HUES64 (cell line): ENCODE results near the gene LRRC70.

ENCODE experiments used
- H3K27ac ChIP-seq: 2 replicates; pipeline ENCODE4 v1.7.0; 2013; ENCODE audit warnings: low read depth, low read length, inconsistent platforms
- H3K27me3 ChIP-seq: 2 replicates; pipeline ENCODE4 v1.6.1; 2013; ENCODE audit warnings: mild to moderate bottlenecking, low read length; ENCODE audit not compliant: insufficient read depth
- H3K36me3 ChIP-seq: 2 replicates; pipeline ENCODE4 v1.6.1; 2013; ENCODE audit warnings: mild to moderate bottlenecking, low read length; ENCODE audit not compliant: insufficient read depth
- H3K4me1 ChIP-seq: 2 replicates; pipeline ENCODE4 v1.6.1; 2013; ENCODE audit warnings: mild to moderate bottlenecking, low read length, moderate library complexity; ENCODE audit not compliant: insufficient read depth
- H3K4me3 ChIP-seq: 2 replicates; pipeline ENCODE4 v1.5.1; 2013; ENCODE audit warnings: mild to moderate bottlenecking, low read length, moderate library complexity
- H3K9ac ChIP-seq: 2 replicates; pipeline ENCODE4 v1.6.1; 2013; ENCODE audit warnings: mild to moderate bottlenecking, low read depth, low read length
- H3K9me3 ChIP-seq: 2 replicates; pipeline ENCODE4 v1.6.1; 2013; ENCODE audit warnings: low read depth, low read length; ENCODE audit not compliant: insufficient read depth
- WGBS: fragments of 150-250, 120-280 bp; methylation state at CpG from one replicate; pipeline ENCODE4 v1.1.7; 2013; ENCODE audit warnings: missing lambda C conversion rate; 5-methylcytosine and 5-hydroxymethylcytosine counted together

Gene LRRC70

GRCh38 chr5:62589504-62589903 is 10.9 kb downstream of the LRRC70 start:
- 93% methylated on average over 2 of the region's 2 CpGs for WGBS
- H3K9ac ChIP-seq, result no peak overlapping the region
- H3K4me1 ChIP-seq, result peaks cover 12% of the 10 kb centered on the region
- H3K4me3 ChIP-seq, result no peak overlapping the region
- H3K36me3 ChIP-seq, result peaks cover 21% of the 10 kb centered on the region
- H3K27me3 ChIP-seq, result no peaks in the 10 kb centered on the region
- no peak overlapping the region for H3K27ac ChIP-seq
- no peaks in the 10 kb centered on the region for H3K9me3 ChIP-seq

- H3K9ac ChIP-seq, result no peak overlapping the region
- no peak overlapping the region for H3K4me3 ChIP-seq
- H3K27me3 ChIP-seq, result no peaks in the 10 kb centered on the region
- no peak overlapping the region for H3K27ac ChIP-seq
- peaks cover 14% of the 10 kb centered on the region for H3K4me1 ChIP-seq
- WGBS, result 93% methylated on average over 1 of the region's 2 CpGs
- H3K36me3 ChIP-seq, result peaks cover 21% of the 10 kb centered on the region
- no peaks in the 10 kb centered on the region for H3K9me3 ChIP-seq
Observed at GRCh38 chr5:62590387-62590786, 11.8 kb downstream of the LRRC70 start.

DNA sequence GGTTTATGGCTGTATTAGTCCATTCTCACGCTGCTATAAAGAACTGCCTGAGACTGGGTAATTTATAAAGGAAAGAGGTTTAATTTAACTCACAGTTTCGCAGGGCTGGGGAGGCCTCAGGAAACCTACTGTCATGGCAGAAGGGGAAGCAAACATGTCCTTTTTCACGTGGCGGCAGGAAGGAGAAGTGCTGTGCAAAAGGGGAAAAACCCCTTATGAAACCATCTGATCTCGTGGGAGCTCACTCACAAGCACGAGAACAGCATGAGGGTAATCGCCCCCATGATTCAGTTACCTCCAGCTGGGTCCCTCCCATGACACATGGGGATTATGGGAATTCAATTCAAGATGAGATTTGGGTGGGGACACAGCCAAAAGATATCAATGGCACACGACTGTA is 13.9 kb downstream of the LRRC70 start:
- no peaks in the 10 kb centered on the region for H3K27me3 ChIP-seq
- no peak overlapping the region for H3K4me3 ChIP-seq
- 93% methylated on average over 8 of the region's 8 CpGs for WGBS
- H3K9ac ChIP-seq, result no peak overlapping the region
- peaks cover 12% of the 10 kb centered on the region; the same call in 1 of the 2 replicates for H3K4me1 ChIP-seq
- no peak overlapping the region for H3K27ac ChIP-seq
- H3K36me3 ChIP-seq, result peaks cover 18% of the 10 kb centered on the region
- no peaks in the 10 kb centered on the region for H3K9me3 ChIP-seq

DNA sequence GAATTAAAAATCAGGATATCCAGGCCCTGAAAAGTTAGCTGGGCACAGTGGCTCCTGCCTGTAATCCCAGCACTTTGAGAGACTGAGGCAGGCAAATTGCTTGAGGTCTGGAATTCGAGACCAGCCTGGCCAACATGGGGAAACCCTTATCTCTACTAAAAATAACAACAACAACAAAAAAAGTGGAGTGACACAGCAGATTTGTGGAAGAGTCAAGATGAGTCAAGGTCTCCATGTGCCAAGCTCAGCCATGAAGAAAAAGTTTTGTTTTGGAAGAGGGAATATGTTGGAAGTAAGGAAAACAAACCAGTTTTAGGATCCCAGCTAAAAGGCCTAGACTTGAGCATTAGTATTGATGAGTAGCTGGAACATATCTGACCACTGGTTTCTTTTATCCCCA is 14.7 kb downstream of the LRRC70 start:
- Histone ChIP-seq H3K9me3 (no peaks in the 10 kb centered on the region), H3K27me3 (no peaks in the 10 kb centered on the region), H3K4me3 (no peak overlapping the region), H3K9ac (no peak overlapping the region), H3K36me3 (peaks cover 18% of the 10 kb centered on the region), H3K27ac (no peak overlapping the region), H3K4me1 (peaks cover 12% of the 10 kb centered on the region; the same call in 1 of the 2 replicates)
- 100% methylated on average over 1 of the region's 1 CpG for WGBS

GRCh38 chr5:62594364-62594984 is 15.9 kb downstream of the LRRC70 start:
- WGBS, result 75% methylated on average over 3 of the region's 3 CpGs
- no peak overlapping the region for H3K9ac ChIP-seq
- peaks cover 18% of the 10 kb centered on the region for H3K36me3 ChIP-seq
- no peaks in the 10 kb centered on the region for H3K27me3 ChIP-seq
- H3K27ac ChIP-seq, result no peak overlapping the region
- H3K4me3 ChIP-seq, result no peak overlapping the region
- peaks cover 12% of the 10 kb centered on the region; the same call in 1 of the 2 replicates for H3K4me1 ChIP-seq
- no peaks in the 10 kb centered on the region for H3K9me3 ChIP-seq

DNA sequence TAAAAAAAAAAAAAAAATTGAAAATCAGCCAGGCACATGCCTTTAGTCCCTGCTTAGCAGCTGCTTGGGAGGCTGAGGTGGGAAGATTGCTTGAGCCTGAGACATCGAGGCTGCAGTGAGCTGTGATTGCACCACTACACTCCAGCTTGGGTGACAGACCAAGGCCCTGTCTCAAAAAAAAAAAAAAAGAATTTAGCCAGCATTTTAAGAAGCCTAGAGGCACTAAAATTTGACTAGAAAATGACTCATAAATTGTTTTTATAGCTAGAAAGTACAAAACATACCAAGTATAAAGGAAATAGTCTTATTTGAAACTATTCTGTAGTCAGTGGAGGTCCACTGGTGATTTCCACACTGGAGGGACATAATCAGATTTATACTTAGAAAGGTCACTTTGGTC is 17.5 kb downstream of the LRRC70 start:
- H3K4me3 ChIP-seq, result no peak overlapping the region
- peaks cover 12% of the 10 kb centered on the region; the same call in 1 of the 2 replicates for H3K4me1 ChIP-seq
- H3K27me3 ChIP-seq, result no peaks in the 10 kb centered on the region
- WGBS, result 100% methylated on average over 1 of the region's 1 CpG
- H3K27ac ChIP-seq, result no peak overlapping the region
- no peak overlapping the region for H3K9ac ChIP-seq
- H3K9me3 ChIP-seq, result no peaks in the 10 kb centered on the region
- H3K36me3 ChIP-seq, result peaks cover 14% of the 10 kb centered on the region

DNA sequence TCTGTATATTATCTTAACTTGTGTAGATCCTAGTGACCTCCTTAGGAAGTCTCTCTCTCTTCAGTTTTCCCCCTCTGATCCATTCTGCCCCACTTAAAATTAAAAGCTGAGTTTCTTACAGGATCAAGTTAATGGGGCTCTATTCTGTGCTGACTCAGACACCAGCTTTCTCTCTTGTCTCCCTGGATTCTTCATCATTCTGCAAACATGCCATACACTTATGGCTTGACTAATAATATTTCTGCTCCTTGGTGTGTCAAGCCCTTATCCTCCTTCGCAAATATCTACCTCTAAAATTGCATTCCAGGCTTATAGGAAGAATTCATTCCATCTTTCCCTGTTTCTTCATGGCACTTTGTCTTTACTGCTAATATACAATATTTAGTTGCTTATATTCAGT is 18.1 kb downstream of the LRRC70 start:
- 94% methylated on average over 1 of the region's 1 CpG for WGBS
- H3K36me3 ChIP-seq, result peaks cover 10% of the 10 kb centered on the region
- no peaks in the 10 kb centered on the region for H3K9me3 ChIP-seq
- peaks cover 12% of the 10 kb centered on the region; the same call in 1 of the 2 replicates for H3K4me1 ChIP-seq
- H3K27ac ChIP-seq, result no peak overlapping the region
- no peaks in the 10 kb centered on the region for H3K27me3 ChIP-seq
- H3K4me3 ChIP-seq, result no peak overlapping the region
- no peak overlapping the region for H3K9ac ChIP-seq

DNA sequence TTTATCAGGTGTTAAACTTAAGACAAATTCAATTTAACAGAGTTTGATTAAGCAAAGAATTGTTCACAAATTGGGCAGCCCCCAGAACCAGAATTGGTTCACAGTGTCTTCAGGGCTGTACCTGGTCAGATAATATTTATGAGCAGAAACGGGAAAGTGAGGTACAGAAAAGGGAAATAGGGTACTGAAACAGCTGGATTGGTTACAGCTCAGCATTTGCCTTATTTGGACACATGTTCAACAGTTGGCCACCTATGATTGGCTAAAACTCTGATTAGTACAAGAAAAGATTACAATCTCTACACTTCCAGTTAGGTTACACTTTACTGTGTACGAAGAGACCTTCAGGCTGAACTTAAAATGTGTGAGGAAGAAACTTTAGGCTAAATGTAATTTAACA is 18.7 kb downstream of the LRRC70 start:
- Histone ChIP-seq H3K27me3 (no peaks in the 10 kb centered on the region), H3K9me3 (no peaks in the 10 kb centered on the region), H3K4me1 (peaks cover 12% of the 10 kb centered on the region; the same call in 1 of the 2 replicates), H3K36me3 (peaks cover 15% of the 10 kb centered on the region; the same call in 1 of the 2 replicates), H3K4me3 (no peak overlapping the region), H3K9ac (no peak overlapping the region), H3K27ac (no peak overlapping the region)
- 98% methylated on average over 1 of the region's 2 CpGs for WGBS

- Histone ChIP-seq H3K4me1 (no peaks in the 10 kb centered on the region), H3K27ac (no peak overlapping the region), H3K9ac (no peak overlapping the region), H3K36me3 (peaks cover 10% of the 10 kb centered on the region; the same call in 1 of the 2 replicates), H3K27me3 (no peaks in the 10 kb centered on the region), H3K4me3 (no peak overlapping the region), H3K9me3 (no peaks in the 10 kb centered on the region)
- 94% methylated on average over 3 of the region's 3 CpGs for WGBS
Observed at GRCh38 chr5:62600560-62601252, 22.1 kb downstream of the LRRC70 start.

DNA sequence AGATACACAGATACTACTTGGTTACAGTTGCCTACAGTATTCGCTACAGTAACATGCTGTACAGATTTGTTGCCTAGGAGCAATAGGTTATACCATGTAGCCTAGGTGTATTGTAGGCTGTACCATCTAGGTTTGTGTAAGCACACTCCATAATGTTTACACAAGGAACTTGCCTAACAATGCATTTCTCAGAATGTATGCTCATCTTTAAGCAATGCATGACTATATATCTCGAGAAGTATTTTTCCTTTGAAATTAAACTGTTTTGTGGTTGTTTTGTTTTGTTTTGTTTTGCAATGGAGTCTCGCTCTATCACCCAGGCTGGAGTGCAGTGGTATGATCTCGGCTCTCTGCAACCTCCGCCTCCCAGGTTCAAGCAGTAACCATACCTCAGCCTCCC is 25.3 kb downstream of the LRRC70 start:
- Histone ChIP-seq H3K9me3 (no peaks in the 10 kb centered on the region), H3K4me3 (no peak overlapping the region), H3K36me3 (peaks cover 11% of the 10 kb centered on the region; the same call in 1 of the 2 replicates), H3K9ac (no peak overlapping the region), H3K27me3 (no peaks in the 10 kb centered on the region), H3K27ac (no peak overlapping the region), H3K4me1 (no peaks in the 10 kb centered on the region)
- 95% methylated on average over 5 of the region's 5 CpGs for WGBS

GRCh38 chr5:62605638-62606037 is 27.0 kb downstream of the LRRC70 start:
- Histone ChIP-seq H3K27ac (no peak overlapping the region), H3K36me3 (peaks cover 15% of the 10 kb centered on the region; the same call in 1 of the 2 replicates), H3K27me3 (no peaks in the 10 kb centered on the region), H3K4me3 (no peak overlapping the region), H3K9ac (no peak overlapping the region), H3K4me1 (no peaks in the 10 kb centered on the region), H3K9me3 (no peaks in the 10 kb centered on the region)
- WGBS, result 91% methylated on average over 4 of the region's 4 CpGs
